Measurements from ENCODE around the gene TWSG1.
"Not testable (repeated sequence)": the region's sequence is repeated elsewhere in the genome, so short reads cannot be mapped to it uniquely, and the experiment has no call there.

The TWSG1 gene

GRCh38 chr18:9392726-9393125, 58.2 kb downstream of the TWSG1 start:
- DNase-seq (ENCODE audit: low read depth in 2 of 2) = no peak

- no peak for DNase-seq (ENCODE audit: low read depth in 2 of 2)
Measured at GRCh38 chr18:9394046-9394445, 59.5 kb downstream of the TWSG1 start.

GRCh38 chr18:9400197-9400596, 65.6 kb downstream of the TWSG1 start:
- DNase-seq (ENCODE audit: low read depth in 2 of 2) = no peak

- DNase-seq (ENCODE audit: low read depth in 2 of 2) = no peak
Measured at GRCh38 chr18:9401176-9401575, 66.6 kb downstream of the TWSG1 start.

- not testable (repeated sequence) for DNase-seq (ENCODE audit: low read depth in 2 of 2)
Measured at GRCh38 chr18:9402358-9403007, 67.9 kb downstream of the TWSG1 start.

- no peak for DNase-seq (ENCODE audit: low read depth in 2 of 2)
Measured at GRCh38 chr18:9403795-9404564, 69.4 kb downstream of the TWSG1 start.

GRCh38 chr18:9404565-9405060, 70.0 kb downstream of the TWSG1 start:
- DNase-seq (ENCODE audit: low read depth in 2 of 2) = no peak

GRCh38 chr18:9405130-9405529, 70.6 kb downstream of the TWSG1 start:
- DNase-seq (ENCODE audit: low read depth in 2 of 2) = no peak

GRCh38 chr18:9405977-9406376, 71.4 kb downstream of the TWSG1 start:
- DNase-seq (ENCODE audit: low read depth in 2 of 2) = no peak

GRCh38 chr18:9410515-9410914, 75.9 kb downstream of the TWSG1 start:
- no peak for DNase-seq (ENCODE audit: low read depth in 2 of 2)

- DNase-seq (ENCODE audit: low read depth in 2 of 2) = no peak
Measured at GRCh38 chr18:9413576-9413975, 79.0 kb downstream of the TWSG1 start.

- DNase-seq (ENCODE audit: low read depth in 2 of 2) = no peak
Measured at GRCh38 chr18:9416563-9417072, 82.0 kb downstream of the TWSG1 start.

GRCh38 chr18:9417073-9417851, 82.7 kb downstream of the TWSG1 start:
- DNase-seq (ENCODE audit: low read depth in 2 of 2) = no peak

GRCh38 chr18:9418047-9418690, 83.6 kb downstream of the TWSG1 start:
- no peak for DNase-seq (ENCODE audit: low read depth in 2 of 2)

GRCh38 chr18:9419956-9420631, 85.5 kb downstream of the TWSG1 start:
- DNase-seq (ENCODE audit: low read depth in 2 of 2) = no peak

GRCh38 chr18:9421096-9421900, 86.7 kb downstream of the TWSG1 start:
- no peak for DNase-seq (ENCODE audit: low read depth in 2 of 2)

- DNase-seq (ENCODE audit: low read depth in 2 of 2) = no peak
Measured at GRCh38 chr18:9421901-9422327, 87.3 kb downstream of the TWSG1 start.

- DNase-seq (ENCODE audit: low read depth in 2 of 2) = no peak
Measured at GRCh38 chr18:9422816-9423519, 88.4 kb downstream of the TWSG1 start.

- not testable (repeated sequence) for DNase-seq (ENCODE audit: low read depth in 2 of 2)
Measured at GRCh38 chr18:9423648-9424047, 89.1 kb downstream of the TWSG1 start.

GRCh38 chr18:9424235-9424634, 89.7 kb downstream of the TWSG1 start:
- DNase-seq (ENCODE audit: low read depth in 2 of 2) = not testable (repeated sequence)
